ENCODE results near the gene SPI1.
A peak's percentile ranks its signal among the peaks of the same experiment; 100 is the strongest.

SPI1 gene

GRCh38 chr11:47378010-47378835 is at the start of gene SPI1:
Gene SPI1, minus strand, starts transcription at chr11:47378547. Its CDS starts 194 bp downstream, at chr11:47378353.
- Histone ChIP-seq H3K4me3 (ENCODE audit: low read length) (no peak within 1 kb of the TSS), H3K27me3 (ENCODE audit: insufficient read depth, low read length) (no peaks in the 10 kb centered on the region), H3K9me3 (ENCODE audit: low read length) (no peaks in the 10 kb centered on the region), H2AFZ (ENCODE audit: low read depth, low read length) (no peak within 1 kb of the TSS), H3K36me3 (ENCODE audit: insufficient read depth, low read length) (no peaks in the 10 kb centered on the region), H3K4me1 (ENCODE audit: insufficient read depth, low read length) (no peaks in the 10 kb centered on the region)

- Histone ChIP-seq H2AFZ (ENCODE audit: low read depth, low read length) (peak within 1 kb of the TSS; percentile 64), H3K4me3 (ENCODE audit: low read length) (peak within 1 kb of the TSS; percentile 84), H3K27me3 (ENCODE audit: insufficient read depth, low read length) (no peaks in the 10 kb centered on the region), H3K9me3 (ENCODE audit: low read length) (no peaks in the 10 kb centered on the region), H3K4me1 (ENCODE audit: insufficient read depth, low read length) (peaks cover 11% of the 10 kb centered on the region), H3K36me3 (ENCODE audit: insufficient read depth, low read length) (peaks cover 27% of the 10 kb centered on the region)
Observed at GRCh38 chr11:47426062-47426956, 48.0 kb upstream of the SPI1 start, which contains the start of gene PSMC3. Gene PSMC3, minus strand, starts transcription at chr11:47426439. Its CDS starts 160 bp downstream, at chr11:47426279.

DNA sequence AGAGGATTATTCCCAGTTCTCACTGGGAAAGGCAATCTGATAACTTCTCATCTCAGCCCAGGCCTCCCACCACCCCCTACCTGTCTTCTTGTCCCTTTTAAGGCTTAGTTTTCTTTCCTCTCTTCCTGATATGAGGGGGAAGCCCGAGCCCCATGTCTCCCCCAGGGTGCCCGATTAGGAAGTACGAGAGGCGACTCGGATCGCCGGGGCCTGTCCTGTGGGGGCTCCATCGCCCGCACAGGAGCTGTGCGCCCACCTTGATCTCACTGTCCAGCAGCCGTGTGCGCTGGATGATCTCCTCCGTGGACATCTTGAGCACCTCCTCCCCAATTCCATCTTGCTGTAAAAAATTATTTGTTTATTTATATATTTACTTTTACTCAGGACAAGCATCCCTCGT is 47.3 kb upstream of the SPI1 start:
- Histone ChIP-seq H2AFZ (ENCODE audit: low read depth, low read length) (peak overlapping the region; percentile 64), H3K4me3 (ENCODE audit: low read length) (peak overlapping the region; percentile 84), H3K36me3 (ENCODE audit: insufficient read depth, low read length) (peaks cover 32% of the 10 kb centered on the region), H3K4me1 (ENCODE audit: insufficient read depth, low read length) (peaks cover 11% of the 10 kb centered on the region), H3K9me3 (ENCODE audit: low read length) (no peaks in the 10 kb centered on the region), H3K27me3 (ENCODE audit: insufficient read depth, low read length) (no peaks in the 10 kb centered on the region)

- Histone ChIP-seq H3K9me3 (ENCODE audit: low read length) (no peaks in the 10 kb centered on the region), H3K4me3 (ENCODE audit: low read length) (no peak overlapping the region), H3K36me3 (ENCODE audit: insufficient read depth, low read length) (peaks cover 58% of the 10 kb centered on the region), H3K27me3 (ENCODE audit: insufficient read depth, low read length) (no peaks in the 10 kb centered on the region), H3K4me1 (ENCODE audit: insufficient read depth, low read length) (no peaks in the 10 kb centered on the region), H2AFZ (ENCODE audit: low read depth, low read length) (no peak overlapping the region)
Observed at GRCh38 chr11:47418454-47419259, 40.3 kb upstream of the SPI1 start.

DNA sequence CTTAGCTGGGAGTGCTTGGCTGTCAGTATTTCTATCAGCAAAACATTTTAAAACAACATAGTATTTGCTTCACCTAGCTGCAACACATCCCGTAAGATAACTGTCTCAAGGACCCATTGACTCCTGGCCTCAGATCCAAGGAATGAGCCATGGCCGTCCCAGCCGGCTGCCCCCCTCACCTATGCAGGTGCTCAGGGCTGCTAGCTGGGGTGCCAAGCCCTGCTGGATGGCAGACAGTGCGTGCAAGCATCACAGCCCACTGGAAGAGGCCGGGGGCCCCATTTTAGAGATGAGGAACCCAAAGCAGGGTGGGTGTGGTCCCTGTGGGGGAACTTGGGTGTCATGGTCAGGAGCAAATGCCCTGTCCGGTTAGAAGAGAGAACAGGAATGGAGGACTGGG is 39.4 kb upstream of the SPI1 start:
- no peaks in the 10 kb centered on the region for H3K27me3 ChIP-seq (ENCODE audit: insufficient read depth, low read length)
- H3K4me1 ChIP-seq (ENCODE audit: insufficient read depth, low read length), result no peaks in the 10 kb centered on the region
- H3K36me3 ChIP-seq (ENCODE audit: insufficient read depth, low read length), result peaks cover 52% of the 10 kb centered on the region
- no peak overlapping the region for H3K4me3 ChIP-seq (ENCODE audit: low read length)
- H2AFZ ChIP-seq (ENCODE audit: low read depth, low read length), result no peak overlapping the region
- no peaks in the 10 kb centered on the region for H3K9me3 ChIP-seq (ENCODE audit: low read length)

- Histone ChIP-seq H3K4me3 (ENCODE audit: low read length) (no peak overlapping the region), H3K27me3 (ENCODE audit: insufficient read depth, low read length) (no peaks in the 10 kb centered on the region), H2AFZ (ENCODE audit: low read depth, low read length) (no peak overlapping the region), H3K4me1 (ENCODE audit: insufficient read depth, low read length) (no peaks in the 10 kb centered on the region), H3K36me3 (ENCODE audit: insufficient read depth, low read length) (peaks cover 47% of the 10 kb centered on the region), H3K9me3 (ENCODE audit: low read length) (no peaks in the 10 kb centered on the region)
Observed at GRCh38 chr11:47415949-47416472, 37.7 kb upstream of the SPI1 start.

GRCh38 chr11:47415091-47415854 is 36.9 kb upstream of the SPI1 start:
- Histone ChIP-seq H3K36me3 (ENCODE audit: insufficient read depth, low read length) (peaks cover 41% of the 10 kb centered on the region), H3K4me1 (ENCODE audit: insufficient read depth, low read length) (no peaks in the 10 kb centered on the region)

GRCh38 chr11:47414685-47415070 is 36.3 kb upstream of the SPI1 start:
- H3K4me1 ChIP-seq (ENCODE audit: insufficient read depth, low read length), result peaks cover under 1% of the 10 kb centered on the region
- no peaks in the 10 kb centered on the region for H3K9me3 ChIP-seq (ENCODE audit: low read length)

More at GRCh38 chr11:47415091-47415854, 36.9 kb upstream of the SPI1 start:
- Histone ChIP-seq H2AFZ (ENCODE audit: low read depth, low read length) (no peak overlapping the region), H3K4me3 (ENCODE audit: low read length) (no peak overlapping the region), H3K27me3 (ENCODE audit: insufficient read depth, low read length) (no peaks in the 10 kb centered on the region), H3K9me3 (ENCODE audit: low read length) (no peaks in the 10 kb centered on the region)

DNA sequence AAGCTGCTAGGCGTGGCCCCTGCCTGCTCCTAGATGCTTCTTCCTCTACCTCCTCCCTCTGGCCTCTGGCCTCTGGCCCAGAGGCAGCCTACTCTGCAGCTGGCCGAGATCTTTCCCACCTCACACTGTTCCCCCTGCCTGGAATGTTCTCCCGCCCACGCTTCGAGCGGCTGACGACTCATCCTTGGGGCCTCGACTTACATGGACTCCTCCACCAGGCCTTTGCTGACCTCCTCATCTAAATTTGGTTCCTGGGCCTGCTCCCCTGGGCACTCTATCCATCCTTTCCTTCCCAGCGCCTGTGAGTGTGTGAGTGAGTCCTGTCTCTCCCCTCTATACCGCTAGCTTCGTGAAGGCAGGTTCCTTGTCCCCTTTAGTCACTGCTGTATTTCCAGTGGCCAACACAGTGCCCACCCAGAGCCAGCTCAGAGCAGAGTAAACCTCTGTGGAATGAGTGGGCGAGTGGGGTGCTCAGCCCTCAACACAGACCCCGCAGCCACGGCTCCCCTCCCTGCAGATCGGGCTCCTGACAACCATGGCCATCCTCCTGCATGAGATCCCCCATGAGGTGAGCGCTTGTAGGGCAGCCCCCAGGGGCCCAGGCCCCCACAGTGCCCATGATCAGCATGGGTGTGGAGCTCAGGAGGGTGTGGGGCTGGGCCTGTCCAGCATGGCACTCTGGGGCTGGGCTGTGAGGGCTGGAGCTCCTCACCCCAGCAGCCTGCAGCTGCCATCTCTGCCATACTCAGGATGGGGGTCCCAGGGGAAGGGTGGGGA is 35.7 kb upstream of the SPI1 start:
- H3K27me3 ChIP-seq (ENCODE audit: insufficient read depth, low read length), result no peaks in the 10 kb centered on the region
- peaks cover 6% of the 10 kb centered on the region for H3K4me1 ChIP-seq (ENCODE audit: insufficient read depth, low read length)
- H3K36me3 ChIP-seq (ENCODE audit: insufficient read depth, low read length), result peaks cover 32% of the 10 kb centered on the region
- no peak overlapping the region for H3K4me3 ChIP-seq (ENCODE audit: low read length)
- no peak overlapping the region for H2AFZ ChIP-seq (ENCODE audit: low read depth, low read length)
- no peaks in the 10 kb centered on the region for H3K9me3 ChIP-seq (ENCODE audit: low read length)

More at GRCh38 chr11:47414685-47415070, 36.3 kb upstream of the SPI1 start:
- Histone ChIP-seq H3K36me3 (ENCODE audit: insufficient read depth, low read length) (peaks cover 35% of the 10 kb centered on the region), H2AFZ (ENCODE audit: low read depth, low read length) (no peak overlapping the region), H3K27me3 (ENCODE audit: insufficient read depth, low read length) (no peaks in the 10 kb centered on the region), H3K4me3 (ENCODE audit: low read length) (no peak overlapping the region)

DNA sequence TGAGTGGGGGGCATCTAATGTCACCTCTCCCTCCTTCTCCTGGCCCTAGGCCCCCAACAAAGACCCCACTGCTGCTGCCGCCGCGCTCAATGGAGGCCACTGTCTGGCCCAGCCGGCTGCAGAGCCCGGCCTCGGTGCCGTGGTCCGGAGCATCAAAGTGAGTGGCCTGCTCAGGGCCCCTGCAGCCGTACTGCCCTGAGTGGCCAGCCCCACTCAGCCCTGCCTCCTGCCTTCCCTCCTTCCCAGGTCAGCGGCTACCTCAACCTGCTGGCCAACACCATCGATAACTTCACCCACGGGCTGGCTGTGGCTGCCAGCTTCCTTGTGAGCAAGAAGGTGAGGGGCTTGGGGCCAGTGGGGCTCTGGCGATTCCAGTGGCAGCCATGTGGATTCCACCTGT is 35.0 kb upstream of the SPI1 start:
- Histone ChIP-seq H3K9me3 (ENCODE audit: low read length) (no peaks in the 10 kb centered on the region), H3K27me3 (ENCODE audit: insufficient read depth, low read length) (no peaks in the 10 kb centered on the region), H3K36me3 (ENCODE audit: insufficient read depth, low read length) (peaks cover 24% of the 10 kb centered on the region), H2AFZ (ENCODE audit: low read depth, low read length) (no peak overlapping the region), H3K4me1 (ENCODE audit: insufficient read depth, low read length) (peaks cover 11% of the 10 kb centered on the region), H3K4me3 (ENCODE audit: low read length) (no peak overlapping the region)

GRCh38 chr11:47411884-47412746 is 33.8 kb upstream of the SPI1 start:
- Histone ChIP-seq H3K27me3 (ENCODE audit: insufficient read depth, low read length) (no peaks in the 10 kb centered on the region), H3K36me3 (ENCODE audit: insufficient read depth, low read length) (peaks cover 21% of the 10 kb centered on the region), H3K4me1 (ENCODE audit: insufficient read depth, low read length) (peaks cover 15% of the 10 kb centered on the region), H3K9me3 (ENCODE audit: low read length) (no peaks in the 10 kb centered on the region), H3K4me3 (ENCODE audit: low read length) (no peak overlapping the region), H2AFZ (ENCODE audit: low read depth, low read length) (no peak overlapping the region)
